Activated T-helper 1 cell treated with anti-CD3 and anti-CD28 coated beads, Interleukin-12 subunit alpha, Interleukin-12 subunit beta, Interleukin-2, Interleukin-4 antibody, amounts not matched to agents 30 ng/mL and 10 ng/mL and 1 ng/mL, durations not matched to agents 14 hours and 24 hours and 36 hours (primary cell): ENCODE measurements around the gene PITHD1. TPM values are rescaled to one million over a fixed set of nuclear protein-coding genes. Genes with fewer than 3 reads are reported as not detected.
"Not testable (repeated sequence)": the region's sequence is repeated elsewhere in the genome, so short reads cannot be mapped to it uniquely, and the experiment has no call there.

ENCODE experiments used
- DNase-seq: peaks from one replicate; pipeline ENCODE4 v3.0.0; 2021; ENCODE audit warnings: low spot score
- H3K27ac Mint-ChIP-seq: one replicate; pipeline ENCODE4 v1.8.0; 2021; ENCODE audit warnings: mild to moderate bottlenecking, mixed read lengths
- H3K27me3 Mint-ChIP-seq: one replicate; pipeline ENCODE4 v1.8.0; 2022; ENCODE audit warnings: mild to moderate bottlenecking, moderate library complexity, mixed read lengths; ENCODE audit not compliant: insufficient read depth
- H3K36me3 Mint-ChIP-seq: one replicate; pipeline ENCODE4 v1.8.0; 2021; ENCODE audit warnings: low read depth, mixed read lengths
- H3K4me1 Mint-ChIP-seq: one replicate; pipeline ENCODE4 v1.8.0; 2021; ENCODE audit warnings: low read depth, mixed read lengths
- H3K4me3 Mint-ChIP-seq: one replicate; pipeline ENCODE4 v1.8.0; 2021; ENCODE audit warnings: mild to moderate bottlenecking, moderate library complexity, mixed read lengths
- H3K9me3 Mint-ChIP-seq: one replicate; pipeline ENCODE4 v1.8.0; 2021; ENCODE audit warnings: mixed read lengths
- intact Hi-C: fragments of 100-400 bp; cut with micrococcal nuclease; formaldehyde crosslinking; loops from one replicate; pipeline ENCODE4 v1.15.1; 2024
- total RNA-seq: library from RNA; stranded (reverse); gene quantifications from 2 replicates; pipeline ENCODE4 v1.2.3, GENCODE V29; 2022

The PITHD1 gene
- total RNA-seq, 1 donor from 2014 or later = 83.4 TPM

GRCh38 chr1:23796466-23797271 is 18.5 kb downstream of the PITHD1 start:
- intact Hi-C loops = no loop called here
- Mint-ChIP-seq H3K4me1 (peaks cover 17% of the 10 kb centered on the region), H3K27ac (no peak overlapping the region), H3K4me3 (no peak overlapping the region), H3K27me3 (peaks cover 2% of the 10 kb centered on the region), H3K9me3 (no peaks in the 10 kb centered on the region), H3K36me3 (peaks cover 14% of the 10 kb centered on the region)
- no peak for DNase-seq

GRCh38 chr1:23797478-23798448 is 19.5 kb downstream of the PITHD1 start:
- Mint-ChIP-seq H3K27ac (no peak overlapping the region), H3K4me1 (peaks cover 13% of the 10 kb centered on the region), H3K27me3 (peaks cover 2% of the 10 kb centered on the region), H3K36me3 (peaks cover 12% of the 10 kb centered on the region), H3K4me3 (no peak overlapping the region), H3K9me3 (no peaks in the 10 kb centered on the region)
- intact Hi-C loops = no loop called here
- DNase-seq = no peak

GRCh38 chr1:23798662-23799142 is 20.5 kb downstream of the PITHD1 start:
- Mint-ChIP-seq H3K4me1 (peaks cover 13% of the 10 kb centered on the region), H3K4me3 (peak overlapping the region; percentile 97), H3K36me3 (peaks cover 12% of the 10 kb centered on the region), H3K9me3 (no peaks in the 10 kb centered on the region), H3K27me3 (peaks cover 2% of the 10 kb centered on the region), H3K27ac (no peak overlapping the region)
- intact Hi-C loops = no loop called here
- no peak for DNase-seq

GRCh38 chr1:23799255-23799569 is 21.0 kb downstream of the PITHD1 start:
- H3K4me1 Mint-ChIP-seq = peaks cover 13% of the 10 kb centered on the region
- H3K36me3 Mint-ChIP-seq = peaks cover 13% of the 10 kb centered on the region
- H3K27me3 Mint-ChIP-seq = peaks cover 2% of the 10 kb centered on the region
- peak overlapping the region; percentile 88 for H3K27ac Mint-ChIP-seq
- H3K9me3 Mint-ChIP-seq = no peaks in the 10 kb centered on the region
- intact Hi-C loops = no loop called here
- DNase-seq = no peak
- peak overlapping the region; percentile 97 for H3K4me3 Mint-ChIP-seq

- intact Hi-C loops = loop anchor here (1.0 to 5.0 kb wide), 9 partner anchors 8 to 1347 kb away; partner anchors contain the start of genes FUCA1, HMGCL, LYPLA2 and PITHD1
- H3K4me1 Mint-ChIP-seq = peaks cover 13% of the 10 kb centered on the region
- peaks cover 16% of the 10 kb centered on the region for H3K36me3 Mint-ChIP-seq
- H3K4me3 Mint-ChIP-seq = peak overlapping the region; percentile 97
- peaks cover 2% of the 10 kb centered on the region for H3K27me3 Mint-ChIP-seq
- peak; percentile 18 for DNase-seq
- H3K27ac Mint-ChIP-seq = peak overlapping the region; percentile 88
- H3K9me3 Mint-ChIP-seq = no peaks in the 10 kb centered on the region
Observed at GRCh38 chr1:23799570-23800399, 21.6 kb downstream of the PITHD1 start.

- H3K27me3 Mint-ChIP-seq = peaks cover 2% of the 10 kb centered on the region
- H3K4me1 Mint-ChIP-seq = peaks cover 13% of the 10 kb centered on the region
- peak within 1 kb of the TSS; percentile 88 for H3K27ac Mint-ChIP-seq
- intact Hi-C loops = loop anchor here (1.0 to 5.0 kb wide), 9 partner anchors 9 to 1348 kb away; partner anchors contain the start of genes FUCA1, HMGCL, LYPLA2 and PITHD1
- H3K9me3 Mint-ChIP-seq = no peaks in the 10 kb centered on the region
- peak; percentile 93 for DNase-seq
- H3K36me3 Mint-ChIP-seq = peaks cover 19% of the 10 kb centered on the region
- H3K4me3 Mint-ChIP-seq = peak within 1 kb of the TSS; percentile 97
Observed at GRCh38 chr1:23800400-23801337, 22.5 kb downstream of the PITHD1 start, which contains the start of gene GALE. Gene GALE (minus strand): TSS chr1:23800754. CDS start chr1:23799007, 1,747 bp downstream.

- H3K27me3 Mint-ChIP-seq = peaks cover 2% of the 10 kb centered on the region
- peak overlapping the region; percentile 67 for H3K27ac Mint-ChIP-seq
- peaks cover 13% of the 10 kb centered on the region for H3K4me1 Mint-ChIP-seq
- H3K9me3 Mint-ChIP-seq = no peaks in the 10 kb centered on the region
- intact Hi-C loops = loop anchor here (2.0 to 5.0 kb wide), 2 partner anchors 67 to 1349 kb away; partner anchors contain the start of genes FUCA1 and ZBTB40
- peaks cover 20% of the 10 kb centered on the region for H3K36me3 Mint-ChIP-seq
- DNase-seq = no peak
- H3K4me3 Mint-ChIP-seq = peak overlapping the region; percentile 97
Observed at GRCh38 chr1:23801338-23801748, 23.1 kb downstream of the PITHD1 start.

GRCh38 chr1:23801876-23802275 is 23.7 kb downstream of the PITHD1 start:
- Mint-ChIP-seq H3K4me1 (peaks cover 13% of the 10 kb centered on the region), H3K4me3 (peak overlapping the region; percentile 97), H3K27ac (no peak overlapping the region), H3K36me3 (peaks cover 16% of the 10 kb centered on the region), H3K9me3 (no peaks in the 10 kb centered on the region), H3K27me3 (peaks cover 2% of the 10 kb centered on the region)
- DNase-seq = no peak
- intact Hi-C loops = loop anchor here (2.0 to 5.0 kb wide), 2 partner anchors 67 to 1350 kb away; partner anchors contain the start of genes FUCA1 and ZBTB40

GRCh38 chr1:23802809-23803342 is 24.7 kb downstream of the PITHD1 start:
- peaks cover 18% of the 10 kb centered on the region for H3K36me3 Mint-ChIP-seq
- H3K4me1 Mint-ChIP-seq = peaks cover 19% of the 10 kb centered on the region
- intact Hi-C loops = loop anchor here (5.0 kb wide), 1 partner anchor 1351 kb away; the partner anchor contains the start of gene ZBTB40
- H3K27me3 Mint-ChIP-seq, H3K9me3 Mint-ChIP-seq, DNase-seq: not testable (repeated sequence)
- peak overlapping the region; percentile 18 for H3K27ac Mint-ChIP-seq
- peak overlapping the region; percentile 61 for H3K4me3 Mint-ChIP-seq

GRCh38 chr1:23803674-23804073 is 25.5 kb downstream of the PITHD1 start:
- intact Hi-C loops = loop anchor here (5.0 kb wide), 1 partner anchor 1351 kb away; the partner anchor contains the start of gene ZBTB40

More at GRCh38 chr1:23803674-23804073, 25.5 kb downstream of the PITHD1 start:
- Mint-ChIP-seq H3K9me3 (no peaks in the 10 kb centered on the region), H3K4me1 (peaks cover 20% of the 10 kb centered on the region), H3K4me3 (no peak overlapping the region), H3K36me3 (peaks cover 18% of the 10 kb centered on the region), H3K27ac (no peak overlapping the region), H3K27me3 (peaks cover 2% of the 10 kb centered on the region)
- DNase-seq = no peak
